HepG2 (cell line): ENCODE results near the gene FSHB. TPM values are rescaled to one million over a fixed set of nuclear protein-coding genes. Genes with fewer than 3 reads are reported as not detected.

Experiments used
- ATAC-seq: fragments of 200-7000 bp; cut with Tn5 transposase; 3 replicates; pipeline ENCODE4 v1.9.1; 2020; ENCODE audit warnings: mild to moderate bottlenecking, moderate library complexity
- BruUV-seq: library from RNA; stranded (reverse); fragments of 400-500 nt; replicated peaks from 2 replicates; lab custom pipeline; 2021; lab: Mats Ljungman, UMichigan
- CTCF ChIA-PET: fragments of 300-600 bp; formaldehyde crosslinking; extraction: SDS; loops from one replicate; lab custom pipeline; 2021; ENCODE audit warnings: low total read pairs, inconsistent platforms, low intra/inter-chr PET ratio; lab: Yijun Ruan, JAX
- POLR2A ChIA-PET: fragments of 350-600 bp; sonication (Branson Sonifier 250); formaldehyde crosslinking; loops from one replicate; lab custom pipeline; 2020; ENCODE audit warnings: antibody characterized with exemption, inconsistent platforms; lab: Yijun Ruan, JAX
- DNase-seq: peaks from one replicate; pipeline ENCODE4 v3.0.0-alpha.2; 2015; ENCODE audit warnings: low spot score
- FAIRE-seq: peaks from 3 replicates; lab custom pipeline; 2011; peaks lifted over from hg19 to GRCh38; lab: Jason Lieb, UNC
- H2AFZ ChIP-seq: one replicate; pipeline ENCODE4 v1.6.1; 2011; ENCODE audit warnings: low read length, inconsistent platforms
- H3K27ac ChIP-seq: fragments of 300-600 bp; 3 replicates; pipeline ENCODE4 v1.8.0; 2011; ENCODE audit warnings: mixed run types, mild to moderate bottlenecking, mixed read lengths, low read length, inconsistent platforms; ENCODE audit not compliant: insufficient read depth; ENCODE audit errors: extremely low read length
- H3K27me3 ChIP-seq, 2 experiments: fragments of 200-600 bp in 1 of 2; 2 replicates in 1 of 2; 3 replicates in 1 of 2; pipeline versions ENCODE4 v1.6.0 to v1.8.0; 2011; ENCODE audit warnings: low read length in 2 of 2, mild to moderate bottlenecking in 2 of 2, moderate library complexity in 2 of 2, inconsistent platforms in 1 of 2; ENCODE audit not compliant: insufficient read depth in 2 of 2, control insufficient read depth in 1 of 2
- H3K36me3 ChIP-seq, 2 experiments: fragments of 200-600 bp in 1 of 2; replicated peaks in 1 of 2; 2 replicates in 1 of 2; 3 replicates in 1 of 2; pipeline versions ENCODE4 v1.5.1 to v1.8.0; 2011; ENCODE audit warnings: low read length in 2 of 2, inconsistent platforms in 1 of 2; ENCODE audit not compliant: insufficient read depth in 2 of 2, control insufficient read depth in 1 of 2
- H3K4me1 ChIP-seq: 2 replicates; pipeline ENCODE4 v1.5.1; 2012; ENCODE audit warnings: low read length, inconsistent platforms; ENCODE audit not compliant: insufficient read depth
- H3K4me2 ChIP-seq: 2 replicates; pipeline ENCODE4 v1.6.0; 2011; ENCODE audit warnings: low read depth, low read length, inconsistent platforms
- H3K4me3 ChIP-seq, 3 experiments: fragments of 200-600 bp in 1 of 3; sonication (generic), shearing (Covaris generic) in 1 of 3; replicated peaks in 1 of 3; 2 replicates each; pipeline ENCODE4 v1.5.1; 2011 to 2016; ENCODE audit warnings: low read length in 3 of 3, inconsistent platforms in 2 of 3, low read depth in 2 of 3, mild to moderate bottlenecking in 2 of 3, control low read depth in 1 of 3, mixed read lengths in 1 of 3; ENCODE audit not compliant: insufficient read depth in 1 of 3
- H3K79me2 ChIP-seq: one replicate; pipeline ENCODE4 v1.6.1; 2011; ENCODE audit warnings: low read length, inconsistent platforms; ENCODE audit not compliant: insufficient read depth
- H3K9ac ChIP-seq: 2 replicates; pipeline ENCODE4 v1.6.0; 2011; ENCODE audit warnings: mild to moderate bottlenecking, low read depth, low read length, inconsistent platforms; ENCODE audit not compliant: insufficient read depth
- H3K9me3 ChIP-seq: 2 replicates; pipeline ENCODE4 v1.5.1; 2012; ENCODE audit warnings: mild to moderate bottlenecking, low read length
- H4K20me1 ChIP-seq: 2 replicates; pipeline ENCODE4 v1.6.0; 2011; ENCODE audit warnings: inconsistent platforms, mild to moderate bottlenecking, low read length, moderate library complexity; ENCODE audit not compliant: insufficient read depth
- IKZF1 ChIP-seq: fragments of 450-650 bp; IDR thresholded peaks from 2 replicates; pipeline ENCODE4 v1.7.1; 2016
- MIER2 ChIP-seq: IDR thresholded peaks from 2 replicates; pipeline ENCODE4 v1.6.1; 2016; ENCODE audit warnings: missing biosample characterization, missing genetic modification reagents
- TFDP2 ChIP-seq: sonication (generic); formaldehyde crosslinking; IDR thresholded peaks from 2 replicates; pipeline ENCODE4 v1.4.0; 2020; ENCODE audit warnings: missing genetic modification reagents
- TOE1 ChIP-seq: sonication (generic); formaldehyde crosslinking; IDR thresholded peaks from 2 replicates; pipeline ENCODE4 v1.4.0; 2020; ENCODE audit warnings: mild to moderate bottlenecking, missing genetic modification reagents
- ZNF75D ChIP-seq: sonication (generic); formaldehyde crosslinking; IDR thresholded peaks from 2 replicates; pipeline ENCODE4 v1.8.1; 2023; ENCODE audit warnings: missing genetic modification reagents, mild to moderate bottlenecking, borderline replicate concordance
- WGBS: methylation state at CpG from one replicate; pipeline ENCODE4 v1.1.6; 2017; ENCODE audit warnings: low lambda C conversion rate; 5-methylcytosine and 5-hydroxymethylcytosine counted together
- in situ Hi-C: cut with HindIII; loops from 2 replicates; pipeline ENCODE4 v1.10.0; 2017; ENCODE audit warnings: low pct_unique_long_range_greater_than_20kb; ENCODE audit not compliant: extremely low pct_ligation_motif_present
- intact Hi-C: fragments of 100-400 bp; cut with micrococcal nuclease; formaldehyde crosslinking; loops from one replicate; pipeline ENCODE4 v1.10.0; 2022; ENCODE audit not compliant: unreplicated experiment
- polyA plus RNA-seq, 8 experiments: library from polyadenylated mRNA; depleted of rRNA in 3 of 8; stranded (reverse) in 7 of 8; unstranded in 1 of 8; fragments of >200 nt; fragmentation: Illumina TruSeq in 4 of 8; extraction: Trizol in 4 of 8; gene quantifications; 2 replicates each; pipeline versions ENCODE4 v1.2.1 to v1.2.3, GENCODE V29; 2011 to 2016; ENCODE audit warnings: low read depth in 4 of 8, missing spikeins in 1 of 8, mixed read lengths in 1 of 8; ENCODE audit not compliant: insufficient read depth in 1 of 8
- total RNA-seq, 5 experiments: library from RNA; depleted of rRNA; stranded (reverse); fragments of >200 nt; fragmentation: Illumina TruSeq; extraction: Trizol; gene quantifications; 2 replicates each; pipeline ENCODE4 v1.2.3, GENCODE V29; 2016; ENCODE audit warnings: low read depth in 1 of 5
- TF ChIP-seq, protein P1 (sequence below): sonication (generic); formaldehyde crosslinking; IDR thresholded peaks from 2 replicates; pipeline ENCODE4 v1.8.0; 2022; ENCODE audit warnings: low read depth, missing genetic modification reagents

FSHB gene
- total and polyA plus RNA-seq, 2 of the 13 experiments (the other 11 are each of a cell fraction or from before 2014, with no cell fraction given) = not detected

- ATAC-seq (no peak), FAIRE-seq (no peak), DNase-seq (no peak)
- Histone ChIP-seq H3K9me3 (no peaks in the 10 kb centered on the region), H3K27me3 (no peaks in the 10 kb centered on the region), H2AFZ (no peak overlapping the region), H3K27ac (no peak overlapping the region), H3K9ac (no peak overlapping the region), H3K4me2 (no peak overlapping the region), H3K4me3 (no peak overlapping the region), H4K20me1 (no peaks in the 10 kb centered on the region), H3K36me3 (no peaks in the 10 kb centered on the region), H3K4me1 (no peaks in the 10 kb centered on the region), H3K79me2 (no peaks in the 10 kb centered on the region)
- CTCF ChIA-PET = no interaction called here
- TF ChIP-seq TFDP2 = no peak
- TF ChIP-seq, protein P1, sequence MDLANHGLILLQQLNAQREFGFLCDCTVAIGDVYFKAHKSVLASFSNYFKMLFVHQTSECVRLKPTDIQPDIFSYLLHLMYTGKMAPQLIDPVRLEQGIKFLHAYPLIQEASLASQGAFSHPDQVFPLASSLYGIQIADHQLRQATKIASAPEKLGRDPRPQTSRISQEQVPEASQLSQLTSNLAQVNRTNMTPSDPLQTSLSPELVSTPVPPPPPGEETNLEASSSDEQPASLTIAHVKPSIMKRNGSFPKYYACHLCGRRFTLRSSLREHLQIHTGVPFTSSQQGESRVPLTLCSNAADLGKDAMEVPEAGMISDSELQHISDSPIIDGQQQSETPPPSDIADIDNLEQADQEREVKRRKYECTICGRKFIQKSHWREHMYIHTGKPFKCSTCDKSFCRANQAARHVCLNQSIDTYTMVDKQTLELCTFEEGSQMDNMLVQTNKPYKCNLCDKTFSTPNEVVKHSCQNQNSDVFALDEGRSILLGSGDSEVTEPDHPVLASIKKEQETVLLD (CRISPR knock-in tag) = no peak
- TF ChIP-seq TOE1 = no peak
- no peak for TF ChIP-seq ZNF75D
- TF ChIP-seq IKZF1 = no peak
- POLR2A ChIA-PET = no interaction called here
- 0% methylated on average over 4 of the region's 4 CpGs for WGBS
- intact Hi-C loops = no loop called here
- in situ Hi-C loops = no loop called here
- BruUV-seq = no TSS peak
Measured at GRCh38 chr11:30218278-30218677, 12.5 kb upstream of the FSHB start.

GRCh38 chr11:30225642-30226041 is 5.2 kb upstream of the FSHB start:
- BruUV-seq = no TSS peak
- DNase-seq = no peak
- no peak overlapping the region for H3K9ac ChIP-seq
- H3K4me1 ChIP-seq = no peaks in the 10 kb centered on the region
- peaks cover 10% of the 10 kb centered on the region; the same call in 1 of the 2 replicates for H3K9me3 ChIP-seq
- no peaks in the 10 kb centered on the region for H3K79me2 ChIP-seq
- no peak for TF ChIP-seq MIER2 (CRISPR knock-in tag)
- H2AFZ ChIP-seq = no peak overlapping the region
- H3K27ac ChIP-seq = no peak overlapping the region
- no peak overlapping the region for H3K4me2 ChIP-seq
- H3K36me3 ChIP-seq = no peaks in the 10 kb centered on the region
- no peak for ATAC-seq
- H4K20me1 ChIP-seq = no peaks in the 10 kb centered on the region
- CTCF ChIA-PET = no interaction called here
- intact Hi-C loops = no loop called here
- H3K4me3 ChIP-seq = no peak overlapping the region
- in situ Hi-C loops = no loop called here
- POLR2A ChIA-PET = no interaction called here
- FAIRE-seq = no peak
- H3K27me3 ChIP-seq = no peaks in the 10 kb centered on the region; a peak in 1 of 5 replicates
